Measurements from ENCODE around the gene INO80E. TPM values are rescaled to one million over a fixed set of nuclear protein-coding genes. Genes with fewer than 3 reads are reported as not detected.
A peak's percentile ranks its signal among the peaks of the same experiment; 100 is the strongest.

Gene INO80E
- total and polyA plus RNA-seq, 10 donors: 47.9 to 93.3 (median 71.7) TPM

DNA sequence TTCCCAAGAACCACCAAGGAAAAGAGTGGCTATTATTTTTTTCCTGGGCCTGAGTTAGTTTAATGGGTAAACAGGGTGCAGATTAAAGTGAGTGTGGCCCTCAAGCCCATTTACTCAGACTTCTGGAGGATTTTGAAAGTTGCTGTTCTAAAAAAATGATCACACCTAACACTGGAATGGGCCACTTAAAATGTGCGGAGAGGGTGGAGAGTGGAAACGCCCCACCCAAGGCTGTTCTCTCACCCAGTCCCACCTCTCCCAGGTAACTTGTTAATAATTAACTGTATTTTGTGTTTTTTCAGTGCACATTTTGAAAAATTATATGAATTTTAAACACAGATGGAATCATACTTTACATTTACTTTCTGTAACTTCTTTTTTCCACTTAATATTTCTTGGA, 6.0 kb upstream of the INO80E start:
- no peak for TF ChIP-seq CTCF (IDR thresholded peaks at IDR 0.05 in 8 of 11, conservative IDR thresholded peaks at IDR 0.05 in 3 of 11)
- TF ChIP-seq POLR2A (IDR thresholded peaks at IDR 0.05): no peak
- no peaks in the 10 kb centered on the region for H3K9me3 ChIP-seq
- intact Hi-C loops (cut with DNase I; ENCODE audit: low total_unique reads): no loop called here
- H3K27ac ChIP-seq: no peak overlapping the region
- no peak for DNase-seq
- H3K36me3 ChIP-seq: peaks cover 4 to 89% (median 85%) of the 10 kb centered on the region in 6 donors
- no peaks in the 10 kb centered on the region for H3K27me3 ChIP-seq (replicated peaks in 1 of 7)
- no peak overlapping the region for H3K4me3 ChIP-seq
- 74 to 93% (median 85%) methylated on average over 2 of the region's 2 CpGs for WGBS, 5 donors
- peaks cover 10 to 22% (median 15%) of the 10 kb centered on the region in 6 donors for H3K4me1 ChIP-seq

- intact Hi-C loops (cut with DNase I; ENCODE audit: low total_unique reads): no loop called here
- WGBS, 5 donors: 91 to 95% (median 94%) methylated on average over 18 to 35 of the region's 35 CpGs
- TF ChIP-seq POLR2AphosphoS5 (IDR thresholded peaks at IDR 0.05): peak in 2 of 3 donors; percentile 24 to 55
- TF ChIP-seq CTCF (IDR thresholded peaks at IDR 0.05 in 8 of 11, conservative IDR thresholded peaks at IDR 0.05 in 3 of 11): no peak
- H3K4me3 ChIP-seq: no peak overlapping the region
- peaks cover 4 to 79% (median 75%) of the 10 kb centered on the region in 6 donors for H3K36me3 ChIP-seq
- H3K4me1 ChIP-seq: peaks cover 11 to 25% (median 18%) of the 10 kb centered on the region in 6 donors
- H3K27me3 ChIP-seq (replicated peaks in 1 of 7): no peaks in the 10 kb centered on the region
- H3K27ac ChIP-seq: no peak overlapping the region
- DNase-seq: peak; percentile 73
- no peaks in the 10 kb centered on the region for H3K9me3 ChIP-seq
Measured at GRCh38 chr16:29990883-29991570, 5.0 kb upstream of the INO80E start.

GRCh38 chr16:29991571-29991904, 4.5 kb upstream of the INO80E start:
- Histone ChIP-seq H3K4me3 (no peak overlapping the region), H3K27me3 (replicated peaks in 1 of 7) (no peaks in the 10 kb centered on the region), H3K27ac (peak overlapping the region in 1 of 8 donors; percentile 10), H3K4me1 (peaks cover 11 to 28% (median 21%) of the 10 kb centered on the region in 6 donors), H3K9me3 (no peaks in the 10 kb centered on the region), H3K36me3 (peaks cover 4 to 74% (median 70%) of the 10 kb centered on the region in 6 donors)
- peak; percentile 47 for DNase-seq
- intact Hi-C loops (cut with DNase I; ENCODE audit: low total_unique reads): no loop called here
- 81 to 94% (median 87%) methylated on average over 4 to 5 of the region's 5 CpGs for WGBS, 5 donors
- TF ChIP-seq POLR2A (IDR thresholded peaks at IDR 0.05): no peak
- peak in 2 of 3 donors; percentile 21 to 36 for TF ChIP-seq POLR2AphosphoS5 (IDR thresholded peaks at IDR 0.05)

- Histone ChIP-seq H3K4me1 (peaks cover 18 to 37% (median 30%) of the 10 kb centered on the region in 6 donors), H3K27me3 (replicated peaks in 1 of 7) (no peaks in the 10 kb centered on the region), H3K9me3 (no peaks in the 10 kb centered on the region), H3K27ac (no peak overlapping the region), H3K36me3 (peaks cover 4 to 68% (median 61%) of the 10 kb centered on the region in 6 donors), H3K4me3 (no peak overlapping the region)
- WGBS, 5 donors: 64 to 73% (median 72%) methylated on average over 7 of the region's 7 CpGs
- intact Hi-C loops (cut with DNase I; ENCODE audit: low total_unique reads): no loop called here
- DNase-seq: no peak
- TF ChIP-seq POLR2AphosphoS5 (IDR thresholded peaks at IDR 0.05) (peak in 1 of 3 donors; percentile 18), POLR2A (IDR thresholded peaks at IDR 0.05) (no peak)
Measured at GRCh38 chr16:29992344-29992967, 3.6 kb upstream of the INO80E start.

GRCh38 chr16:29993191-29993902, 2.7 kb upstream of the INO80E start:
- no peak overlapping the region for H3K4me3 ChIP-seq
- intact Hi-C loops (cut with DNase I; ENCODE audit: low total_unique reads): no loop called here
- peaks cover 18 to 46% (median 33%) of the 10 kb centered on the region in 6 donors for H3K4me1 ChIP-seq
- peak overlapping the region in 2 of 8 donors; percentile 95 for H3K27ac ChIP-seq
- WGBS, 5 donors: 85 to 95% (median 90%) methylated on average over 17 to 25 of the region's 25 CpGs
- no peaks in the 10 kb centered on the region for H3K27me3 ChIP-seq (replicated peaks in 1 of 7)
- no peak for TF ChIP-seq CTCF (IDR thresholded peaks at IDR 0.05 in 8 of 11, conservative IDR thresholded peaks at IDR 0.05 in 3 of 11)
- TF ChIP-seq POLR2A (IDR thresholded peaks at IDR 0.05): no peak
- peak in 2 of 3 donors; percentile 45 to 73 for TF ChIP-seq POLR2AphosphoS5 (IDR thresholded peaks at IDR 0.05)
- peaks cover 4 to 68% (median 52%) of the 10 kb centered on the region in 6 donors for H3K36me3 ChIP-seq
- H3K9me3 ChIP-seq: no peaks in the 10 kb centered on the region
- DNase-seq: peak; percentile 76
